ENCODE data around the gene MKLN1. TPM values are rescaled to one million over a fixed set of nuclear protein-coding genes. Genes with fewer than 3 reads are reported as not detected.

The MKLN1 gene
- polyA plus RNA-seq, 1 of the 3 experiments (the other 2 are of a cell fraction) = 11.0 TPM

- Histone ChIP-seq H3F3A (replicated peaks; ENCODE audit: insufficient read depth) (peaks cover 69% of the 10 kb centered on the region), H3K27me3 (ENCODE audit: insufficient read depth) (no peaks in the 10 kb centered on the region), H3K4me2 (no peak overlapping the region), H3K79me2 (ENCODE audit: insufficient read depth) (peaks cover 100% of the 10 kb centered on the region), H3K4me1 (ENCODE audit: control insufficient read depth in 1 of 2, insufficient read depth in 2 of 2, low read depth in 1 of 2, low read length in 1 of 2) (peaks cover 0 to 2% of the 10 kb centered on the region in 2 experiments; a peak in 1 of 4 replicates), H3K9me3 (no peaks in the 10 kb centered on the region), H3K9me2 (no peaks in the 10 kb centered on the region), H3K36me3 (replicated peaks in 1 of 2; ENCODE audit: control insufficient read depth in 1 of 2, insufficient read depth in 2 of 2, low read length in 1 of 2) (peaks cover 0 to 4% of the 10 kb centered on the region in 2 experiments), H3K27ac (ENCODE audit: low read depth in 2 of 2, low read length in 1 of 2) (no peak overlapping the region), H2AFZ (ENCODE audit: low read depth) (no peak overlapping the region), H3K4me3 (ENCODE audit: low read depth in 2 of 2, low read length in 1 of 2) (no peak overlapping the region), H4K20me1 (ENCODE audit: insufficient read depth) (peaks cover 100% of the 10 kb centered on the region), H3K9ac (no peak overlapping the region)
- no peak for TF ChIP-seq SIN3A (IDR thresholded peaks at IDR 0.05; ENCODE audit: borderline replicate concordance, low read depth, low read length)
- no peak for TF ChIP-seq TAF1 (IDR thresholded peaks at IDR 0.05; ENCODE audit: borderline replicate concordance, low read depth, low read length)
- no peak for TF ChIP-seq IRF3 (IDR thresholded peaks at IDR 0.05; ENCODE audit: low read depth, low read length)
- TF ChIP-seq ELF1 (IDR thresholded peaks at IDR 0.05) = no peak
- no peak for TF ChIP-seq FOXM1 (IDR thresholded peaks at IDR 0.05; ENCODE audit: low read depth)
- TF ChIP-seq FOXJ3 (CRISPR knock-in tag; IDR thresholded peaks at IDR 0.05) = no peak
- TF ChIP-seq RXRA (IDR thresholded peaks at IDR 0.05; ENCODE audit: borderline replicate concordance, low read depth) = no peak
- TF ChIP-seq, protein P1, sequence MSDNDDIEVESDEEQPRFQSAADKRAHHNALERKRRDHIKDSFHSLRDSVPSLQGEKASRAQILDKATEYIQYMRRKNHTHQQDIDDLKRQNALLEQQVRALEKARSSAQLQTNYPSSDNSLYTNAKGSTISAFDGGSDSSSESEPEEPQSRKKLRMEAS (IDR thresholded peaks at IDR 0.05; ENCODE audit: low read depth) = no peak
- no peak for TF ChIP-seq YY1 (IDR thresholded peaks at IDR 0.05; ENCODE audit: low read depth)
- no peak for TF ChIP-seq RFX5 (IDR thresholded peaks at IDR 0.05; ENCODE audit: low read length)
- no peak for TF ChIP-seq REST (IDR thresholded peaks at IDR 0.05; ENCODE audit: low read depth, low read length)
- no peak for TF ChIP-seq EZH2phosphoT487 (IDR thresholded peaks at IDR 0.05; ENCODE audit: borderline replicate concordance, low read depth)
- no peak for TF ChIP-seq POLR2AphosphoS5 (IDR thresholded peaks at IDR 0.05; ENCODE audit: low read depth, low read length)
- no peak for TF ChIP-seq GABPA (IDR thresholded peaks at IDR 0.05; ENCODE audit: low read depth)
- no peak for DNase-seq
- POLR2A ChIA-PET = no interaction called here
- CTCF ChIA-PET = interaction anchor here (0.7 to 1.4 kb wide), 4 partner anchors 10 to 130 kb away, joined by 3 to 5 read pairs (median 3); no protein-coding TSS in a partner anchor
Measured at GRCh38 chr7:131524703-131525102, 197.0 kb downstream of the MKLN1 start.

All from SK-N-SH (cell line).